Measurements from ENCODE around the gene SLC30A4. TPM values are rescaled to one million over a fixed set of nuclear protein-coding genes. Genes with fewer than 3 reads are reported as not detected.

Gene SLC30A4
- total RNA-seq, 2 donors from 2014 or later: 42.9 to 233 TPM

DNA sequence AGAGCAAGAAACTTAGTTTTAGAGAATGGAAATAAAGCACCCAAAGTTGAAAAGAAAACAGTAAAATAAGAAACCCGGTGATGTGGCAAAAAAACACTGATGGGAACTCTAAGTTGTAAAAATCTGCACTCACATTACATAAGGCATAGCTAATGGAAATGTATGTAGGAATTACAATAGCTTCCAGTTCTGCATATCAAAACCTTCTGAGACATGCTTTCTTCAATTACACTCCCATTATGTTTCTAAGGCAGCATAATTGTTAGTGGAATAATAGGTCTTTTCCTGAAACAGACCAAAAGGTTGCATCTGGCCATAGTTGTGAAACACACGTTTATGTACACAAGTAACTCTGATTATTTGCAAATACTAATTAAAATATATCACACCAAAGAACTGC, 41.4 kb downstream of the SLC30A4 start:
- Histone ChIP-seq H3K4me3 (no peak overlapping the region), H3K27ac (no peak overlapping the region), H3K9me3 (no peaks in the 10 kb centered on the region), H3K27me3 (replicated peaks; ENCODE audit: insufficient read depth) (no peaks in the 10 kb centered on the region), H3K4me1 (replicated peaks) (no peaks in the 10 kb centered on the region), H3K36me3 (no peaks in the 10 kb centered on the region)
- DNase-seq (ENCODE audit: low spot score): no peak
- TF ChIP-seq, protein P1, sequence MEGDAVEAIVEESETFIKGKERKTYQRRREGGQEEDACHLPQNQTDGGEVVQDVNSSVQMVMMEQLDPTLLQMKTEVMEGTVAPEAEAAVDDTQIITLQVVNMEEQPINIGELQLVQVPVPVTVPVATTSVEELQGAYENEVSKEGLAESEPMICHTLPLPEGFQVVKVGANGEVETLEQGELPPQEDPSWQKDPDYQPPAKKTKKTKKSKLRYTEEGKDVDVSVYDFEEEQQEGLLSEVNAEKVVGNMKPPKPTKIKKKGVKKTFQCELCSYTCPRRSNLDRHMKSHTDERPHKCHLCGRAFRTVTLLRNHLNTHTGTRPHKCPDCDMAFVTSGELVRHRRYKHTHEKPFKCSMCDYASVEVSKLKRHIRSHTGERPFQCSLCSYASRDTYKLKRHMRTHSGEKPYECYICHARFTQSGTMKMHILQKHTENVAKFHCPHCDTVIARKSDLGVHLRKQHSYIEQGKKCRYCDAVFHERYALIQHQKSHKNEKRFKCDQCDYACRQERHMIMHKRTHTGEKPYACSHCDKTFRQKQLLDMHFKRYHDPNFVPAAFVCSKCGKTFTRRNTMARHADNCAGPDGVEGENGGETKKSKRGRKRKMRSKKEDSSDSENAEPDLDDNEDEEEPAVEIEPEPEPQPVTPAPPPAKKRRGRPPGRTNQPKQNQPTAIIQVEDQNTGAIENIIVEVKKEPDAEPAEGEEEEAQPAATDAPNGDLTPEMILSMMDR (IDR thresholded peaks at IDR 0.05): no peak
- no peak for TF ChIP-seq POLR2AphosphoS5 (IDR thresholded peaks at IDR 0.05)
- no peak for TF ChIP-seq POLR2A (IDR thresholded peaks at IDR 0.05)
- intact Hi-C loops (cut with DNase I): no loop called here
- WGBS: 41% methylated on average over 2 of the region's 2 CpGs

GRCh38 chr15:45476410-45476809, 46.1 kb downstream of the SLC30A4 start:
- intact Hi-C loops (cut with DNase I): no loop called here
- TF ChIP-seq POLR2A (IDR thresholded peaks at IDR 0.05) (no peak), POLR2AphosphoS5 (IDR thresholded peaks at IDR 0.05) (no peak)
- TF ChIP-seq, protein P1 (IDR thresholded peaks at IDR 0.05): no peak
- no peak for DNase-seq (ENCODE audit: low spot score)
- Histone ChIP-seq H3K9me3 (no peaks in the 10 kb centered on the region), H3K27ac (no peak overlapping the region), H3K36me3 (no peaks in the 10 kb centered on the region), H3K4me3 (no peak overlapping the region), H3K27me3 (replicated peaks; ENCODE audit: insufficient read depth) (no peaks in the 10 kb centered on the region), H3K4me1 (replicated peaks) (no peaks in the 10 kb centered on the region)
- WGBS: 52% methylated on average over 3 of the region's 3 CpGs

DNA sequence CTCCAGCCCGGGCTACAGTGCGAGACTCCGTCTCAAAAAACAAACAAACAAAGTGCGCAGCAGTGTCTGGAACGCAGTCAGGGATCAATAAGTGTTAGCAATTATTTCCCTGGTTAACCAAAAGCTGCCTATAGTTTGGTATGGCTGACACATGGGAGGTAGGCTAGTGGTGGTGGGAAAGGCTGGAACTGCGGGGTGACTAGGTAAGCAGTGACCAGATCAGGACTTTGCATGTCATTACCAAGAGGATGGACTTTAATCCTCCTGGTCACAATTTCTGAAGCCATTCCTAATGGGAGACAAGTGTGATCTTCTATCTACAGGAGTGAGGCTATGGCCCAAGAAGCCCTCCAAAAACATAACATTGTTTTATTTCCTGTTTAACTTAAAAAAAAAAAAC, 47.8 kb downstream of the SLC30A4 start:
- Histone ChIP-seq H3K9me3 (no peaks in the 10 kb centered on the region), H3K27ac (no peak overlapping the region), H3K4me1 (replicated peaks) (no peaks in the 10 kb centered on the region), H3K36me3 (no peaks in the 10 kb centered on the region), H3K4me3 (no peak overlapping the region), H3K27me3 (replicated peaks; ENCODE audit: insufficient read depth) (no peaks in the 10 kb centered on the region)
- no peak for DNase-seq (ENCODE audit: low spot score)
- intact Hi-C loops (cut with DNase I): no loop called here
- 90% methylated on average over 6 of the region's 6 CpGs for WGBS
- no peak for TF ChIP-seq POLR2A (IDR thresholded peaks at IDR 0.05)
- no peak for TF ChIP-seq POLR2AphosphoS5 (IDR thresholded peaks at IDR 0.05)
- TF ChIP-seq, protein P1 (IDR thresholded peaks at IDR 0.05): no peak

DNA sequence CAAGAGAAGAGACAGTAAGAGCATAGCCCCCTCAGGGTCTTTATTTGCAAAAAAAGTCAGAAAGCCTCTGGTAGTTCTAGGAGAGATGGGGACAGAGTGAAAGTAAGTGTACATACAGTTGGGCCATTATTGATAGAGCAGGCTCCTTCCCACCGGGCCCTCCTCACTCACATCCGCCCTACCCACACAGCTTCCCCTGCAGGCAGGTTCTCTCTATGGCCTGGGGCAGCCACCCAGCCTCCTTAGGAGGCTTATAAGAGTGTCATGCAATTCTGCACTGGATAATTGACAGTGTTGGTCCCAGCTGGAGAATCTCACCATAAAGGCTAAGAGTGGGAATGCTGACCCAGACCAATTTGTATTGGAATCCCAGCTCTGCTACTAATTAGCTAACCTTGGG, 49.5 kb downstream of the SLC30A4 start:
- Histone ChIP-seq H3K27ac (no peak overlapping the region), H3K4me1 (replicated peaks) (no peaks in the 10 kb centered on the region), H3K27me3 (replicated peaks; ENCODE audit: insufficient read depth) (no peaks in the 10 kb centered on the region), H3K4me3 (no peak overlapping the region), H3K9me3 (no peaks in the 10 kb centered on the region), H3K36me3 (no peaks in the 10 kb centered on the region)
- 66% methylated on average over 2 of the region's 2 CpGs for WGBS
- intact Hi-C loops (cut with DNase I): no loop called here
- no peak for DNase-seq (ENCODE audit: low spot score)
- no peak for TF ChIP-seq POLR2A (IDR thresholded peaks at IDR 0.05)
- TF ChIP-seq, protein P1 (IDR thresholded peaks at IDR 0.05): no peak
- no peak for TF ChIP-seq POLR2AphosphoS5 (IDR thresholded peaks at IDR 0.05)

- intact Hi-C loops (cut with DNase I): no loop called here
- H3K36me3 ChIP-seq: no peaks in the 10 kb centered on the region
- H3K4me1 ChIP-seq (replicated peaks): no peaks in the 10 kb centered on the region
- no peak for DNase-seq (ENCODE audit: low spot score)
- WGBS: 81% methylated on average over 8 of the region's 8 CpGs
- no peaks in the 10 kb centered on the region for H3K27me3 ChIP-seq (replicated peaks; ENCODE audit: insufficient read depth)
- TF ChIP-seq, protein P1 (IDR thresholded peaks at IDR 0.05): no peak
- TF ChIP-seq POLR2AphosphoS5 (IDR thresholded peaks at IDR 0.05): no peak
- no peak for TF ChIP-seq POLR2A (IDR thresholded peaks at IDR 0.05)
- H3K9me3 ChIP-seq: no peaks in the 10 kb centered on the region
- H3K4me3 ChIP-seq: no peak overlapping the region
- no peak overlapping the region for H3K27ac ChIP-seq
Measured at GRCh38 chr15:45471151-45471550, 51.4 kb downstream of the SLC30A4 start.

Measured in prostate gland (tissue), 2 donors.